Globus pallidus (tissue), 1 donor: ENCODE results near the gene PITX1.
A peak's percentile ranks its signal among the peaks of the same experiment; 100 is the strongest.
"Not testable (repeated sequence)": the region's sequence is repeated elsewhere in the genome, so short reads cannot be mapped to it uniquely, and the experiment has no call there.

Source experiments
- DNase-seq: peaks from one replicate; pipeline ENCODE4 v3.0.0-alpha.2; 2015; ENCODE audit warnings: low spot score

The PITX1 gene

DNA sequence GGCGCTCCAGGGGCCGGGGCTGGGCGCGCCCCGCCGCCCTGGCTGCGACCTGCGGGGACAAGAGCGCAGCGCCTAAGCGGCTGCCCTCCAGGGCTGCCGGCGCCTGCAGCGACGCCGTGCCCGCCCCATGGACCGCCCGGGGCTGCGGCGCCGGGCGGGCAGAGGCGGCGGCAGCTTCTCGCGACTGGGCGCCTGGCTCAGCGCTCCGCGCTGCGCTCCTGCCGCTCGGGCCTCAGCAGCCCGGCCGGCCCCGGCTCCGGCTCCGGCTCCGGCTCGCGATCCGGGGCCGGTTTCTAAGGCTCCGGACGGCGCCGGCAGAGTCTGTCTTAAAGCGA lies at the start of gene PITX1:
Gene PITX1, minus strand, starts transcription at position 328 of the 335 bp plus-strand sequence. CDS start 347 bp downstream, outside the sequence.
- DNase-seq = no peak

DNA sequence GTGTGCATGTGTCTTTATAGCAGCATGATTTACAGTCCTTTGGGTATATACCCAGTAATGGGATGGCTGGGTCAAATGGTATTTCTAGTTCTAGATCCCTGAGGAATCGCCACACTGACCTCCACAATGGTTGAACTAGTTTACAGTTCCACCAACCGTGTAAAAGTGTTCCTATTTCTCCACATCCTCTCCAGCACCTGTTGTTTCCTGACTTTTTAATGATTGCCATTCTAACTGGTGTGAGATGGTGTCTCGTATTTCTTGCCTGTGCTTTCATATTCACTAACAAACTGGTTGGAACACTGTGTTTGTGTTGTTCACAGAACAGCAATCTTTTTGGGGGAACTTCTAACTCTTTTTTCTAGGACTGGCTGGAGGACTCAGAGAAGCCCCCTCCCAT lies 49.3 kb upstream of the PITX1 start:
- not testable (repeated sequence) for DNase-seq

- DNase-seq = no peak
Measured at GRCh38 chr5:135081240-135081639, 47.2 kb upstream of the PITX1 start.

DNA sequence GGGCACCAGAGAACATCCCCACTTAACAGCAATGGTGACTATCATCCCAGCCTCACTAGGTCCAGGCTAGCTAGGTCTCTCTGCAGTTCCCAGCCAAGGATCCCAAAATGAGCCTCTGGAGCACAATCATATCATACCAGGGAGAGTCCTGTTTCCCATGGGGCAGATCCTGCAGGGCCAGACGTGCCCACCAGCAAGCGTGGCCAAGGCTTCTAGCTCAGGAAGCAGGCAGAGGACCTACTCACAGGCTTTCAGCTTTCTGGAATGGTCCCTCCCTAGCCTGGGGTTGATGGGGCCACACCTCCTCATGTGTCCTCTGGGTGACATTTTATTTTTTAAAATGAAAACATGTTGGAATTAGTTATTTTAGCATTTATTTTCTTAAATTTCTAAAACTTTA lies 45.7 kb upstream of the PITX1 start:
- no peak for DNase-seq

- DNase-seq = no peak
Measured at GRCh38 chr5:135079099-135079681, 45.2 kb upstream of the PITX1 start.

GRCh38 chr5:135076801-135077200 lies 42.8 kb upstream of the PITX1 start:
- DNase-seq = no peak

DNA sequence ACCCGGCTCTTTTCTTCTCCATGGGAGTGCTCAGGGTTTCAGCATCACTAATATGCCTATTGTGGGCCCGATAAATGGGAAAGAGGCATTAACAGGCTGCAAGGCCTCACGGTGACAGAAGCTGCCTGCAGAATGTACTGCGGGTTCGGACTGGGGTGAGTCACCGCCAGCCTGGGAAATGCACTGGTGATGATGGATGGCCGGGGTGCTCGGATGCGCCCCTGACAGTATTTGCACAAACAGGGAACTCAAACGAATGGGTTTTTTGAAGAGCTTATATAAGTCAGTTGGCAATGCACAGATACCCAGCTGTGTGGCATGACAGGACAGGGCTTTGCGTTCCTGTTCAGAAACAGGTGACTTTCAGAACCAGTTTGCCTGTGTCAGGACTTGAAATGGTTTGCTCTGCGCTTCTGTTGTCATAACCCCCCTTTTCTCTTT lies 42.0 kb upstream of the PITX1 start:
- DNase-seq = no peak

DNA sequence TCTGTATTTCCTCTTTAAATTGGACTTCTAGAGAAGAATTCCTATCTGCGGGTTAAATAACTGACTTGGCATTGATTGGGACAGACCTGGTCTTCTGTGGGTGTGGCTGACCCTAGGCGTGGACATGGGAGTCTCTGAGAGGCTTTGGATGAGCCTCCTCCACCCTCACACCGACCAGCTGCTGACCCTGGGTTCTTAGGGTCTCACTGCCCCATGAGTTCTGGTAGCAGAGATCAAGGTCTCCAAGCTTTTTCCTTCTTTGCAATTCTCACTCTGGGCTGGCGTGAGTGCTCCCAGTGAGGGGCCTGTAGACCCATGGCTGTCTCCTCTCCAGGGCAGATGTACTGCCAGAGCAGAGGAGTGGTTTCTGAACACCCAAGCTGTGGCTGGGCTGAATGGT lies 41.6 kb upstream of the PITX1 start:
- DNase-seq = no peak

GRCh38 chr5:135073761-135074345 lies 39.8 kb upstream of the PITX1 start:
- DNase-seq = no peak

DNA sequence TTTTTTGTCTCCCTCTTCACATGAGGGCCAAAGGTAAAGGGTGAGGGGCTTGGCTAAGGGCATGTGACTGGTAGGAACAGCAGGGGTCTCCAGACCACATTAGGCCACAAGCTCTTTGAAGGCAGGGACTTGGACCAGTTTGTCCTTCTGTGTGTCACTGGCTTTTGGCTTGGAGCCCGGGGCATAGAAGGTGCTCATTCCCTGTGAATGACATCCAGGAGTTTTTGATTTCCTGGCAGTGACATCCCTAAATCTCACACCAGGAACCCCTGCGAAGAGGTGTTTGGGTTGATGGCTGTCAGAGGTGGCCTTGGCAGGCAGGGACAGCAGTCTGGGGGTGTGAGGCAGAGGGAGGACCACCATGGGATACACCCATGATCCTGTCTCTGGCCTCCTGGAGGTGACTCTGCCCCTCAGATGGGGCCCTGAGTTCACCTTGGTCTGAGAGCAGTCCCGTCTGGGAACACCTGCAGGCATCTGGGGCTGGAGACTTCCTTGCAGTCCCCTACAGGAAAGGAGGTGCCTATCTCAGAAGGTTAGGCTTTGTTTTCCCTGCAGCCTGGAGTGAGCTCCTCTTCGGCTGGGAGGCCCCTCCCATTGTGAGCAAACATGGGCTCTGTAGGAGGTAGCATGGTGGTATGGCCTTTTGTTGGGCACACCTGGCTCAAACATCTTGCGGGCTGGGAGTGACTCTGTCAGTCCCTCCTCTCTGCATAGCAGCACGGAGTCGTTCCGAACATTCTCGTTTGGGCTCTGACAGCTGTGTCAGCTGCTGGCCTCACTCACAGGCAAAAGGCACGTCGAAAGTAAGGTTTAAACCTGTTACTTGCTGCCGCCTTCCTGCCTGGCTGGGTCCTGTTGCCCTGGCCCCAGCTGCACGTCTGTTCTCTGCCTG lies 38.6 kb upstream of the PITX1 start:
- DNase-seq = no peak

DNA sequence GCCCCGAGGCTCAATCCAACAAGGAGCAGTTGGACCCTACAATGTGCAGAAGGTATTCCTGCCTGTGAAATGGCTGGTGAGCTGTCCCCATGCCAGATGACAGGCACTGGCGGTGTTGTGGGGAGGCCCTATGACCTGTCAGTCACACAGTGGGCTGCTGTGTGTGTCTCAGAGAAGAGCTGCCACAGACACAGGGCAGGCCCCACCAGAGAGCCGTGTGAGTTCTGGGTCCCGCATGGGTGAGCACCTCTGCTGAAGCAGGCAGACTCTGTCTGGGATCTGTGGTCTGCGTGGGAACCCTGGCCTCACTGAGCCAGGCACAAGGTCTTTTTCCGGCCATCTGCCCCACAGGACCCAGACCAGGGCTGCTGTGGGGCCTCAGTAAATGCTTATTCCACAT lies 37.3 kb upstream of the PITX1 start:
- DNase-seq = no peak

- no peak for DNase-seq
Measured at GRCh38 chr5:135069895-135070657, 36.0 kb upstream of the PITX1 start.

DNA sequence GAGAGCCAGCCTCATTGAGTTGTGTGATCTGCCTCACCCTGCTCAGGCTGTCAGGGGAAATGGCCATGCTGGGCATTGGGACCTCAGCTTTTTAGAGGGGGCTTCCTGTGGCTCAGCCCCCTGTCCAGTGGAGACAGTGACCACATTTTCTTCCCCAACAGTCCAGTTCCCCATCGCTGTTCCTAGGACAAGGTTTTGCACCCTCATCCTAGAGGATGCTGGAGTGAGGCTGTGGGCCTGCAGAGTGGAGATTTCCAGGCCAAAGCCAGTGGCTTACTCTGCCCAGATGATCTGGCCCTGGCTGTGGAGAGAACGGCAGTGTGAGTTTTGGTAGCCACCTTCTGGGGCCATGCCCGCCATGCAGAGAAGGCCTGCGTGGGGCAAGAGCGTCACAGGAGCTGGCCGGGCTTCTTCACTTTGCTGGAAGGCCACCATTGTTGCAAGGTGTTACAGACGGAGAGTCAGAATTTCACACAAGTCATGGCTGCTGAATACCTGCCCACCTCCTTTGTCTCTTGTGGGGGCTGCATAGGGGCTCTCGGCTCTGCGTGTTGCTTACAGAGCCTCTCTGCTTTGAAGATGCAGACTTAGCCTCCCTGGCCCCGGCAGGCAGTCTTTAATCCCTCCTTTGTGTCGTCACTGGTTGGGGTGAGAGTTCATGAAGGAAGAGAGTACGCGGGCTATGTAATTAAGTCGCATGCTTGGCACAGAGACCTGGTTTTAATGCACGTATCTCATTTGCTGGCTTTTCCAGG lies 35.2 kb upstream of the PITX1 start:
- no peak for DNase-seq

DNA sequence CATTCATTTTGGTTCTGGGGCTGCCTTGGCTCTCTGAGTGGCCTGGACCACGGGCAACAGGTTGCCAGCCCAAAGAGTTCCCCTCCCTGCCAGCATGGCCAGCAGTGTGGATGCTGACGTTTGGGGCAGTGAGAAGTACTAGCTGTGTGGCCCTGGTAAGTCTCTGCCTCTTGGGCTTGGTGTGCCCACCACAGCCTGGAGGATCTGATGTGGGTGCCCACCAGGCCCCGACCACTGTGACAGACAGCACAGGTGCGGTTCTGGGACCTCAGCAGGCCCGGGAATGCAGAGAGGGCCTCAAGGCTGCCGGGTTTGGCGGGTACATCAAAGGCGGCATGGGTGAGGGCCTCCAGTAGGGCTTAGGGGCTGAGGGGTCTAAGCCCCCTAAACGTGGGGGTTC lies 33.6 kb upstream of the PITX1 start:
- DNase-seq = no peak

GRCh38 chr5:135066781-135067180 lies 32.8 kb upstream of the PITX1 start:
- DNase-seq = no peak

DNA sequence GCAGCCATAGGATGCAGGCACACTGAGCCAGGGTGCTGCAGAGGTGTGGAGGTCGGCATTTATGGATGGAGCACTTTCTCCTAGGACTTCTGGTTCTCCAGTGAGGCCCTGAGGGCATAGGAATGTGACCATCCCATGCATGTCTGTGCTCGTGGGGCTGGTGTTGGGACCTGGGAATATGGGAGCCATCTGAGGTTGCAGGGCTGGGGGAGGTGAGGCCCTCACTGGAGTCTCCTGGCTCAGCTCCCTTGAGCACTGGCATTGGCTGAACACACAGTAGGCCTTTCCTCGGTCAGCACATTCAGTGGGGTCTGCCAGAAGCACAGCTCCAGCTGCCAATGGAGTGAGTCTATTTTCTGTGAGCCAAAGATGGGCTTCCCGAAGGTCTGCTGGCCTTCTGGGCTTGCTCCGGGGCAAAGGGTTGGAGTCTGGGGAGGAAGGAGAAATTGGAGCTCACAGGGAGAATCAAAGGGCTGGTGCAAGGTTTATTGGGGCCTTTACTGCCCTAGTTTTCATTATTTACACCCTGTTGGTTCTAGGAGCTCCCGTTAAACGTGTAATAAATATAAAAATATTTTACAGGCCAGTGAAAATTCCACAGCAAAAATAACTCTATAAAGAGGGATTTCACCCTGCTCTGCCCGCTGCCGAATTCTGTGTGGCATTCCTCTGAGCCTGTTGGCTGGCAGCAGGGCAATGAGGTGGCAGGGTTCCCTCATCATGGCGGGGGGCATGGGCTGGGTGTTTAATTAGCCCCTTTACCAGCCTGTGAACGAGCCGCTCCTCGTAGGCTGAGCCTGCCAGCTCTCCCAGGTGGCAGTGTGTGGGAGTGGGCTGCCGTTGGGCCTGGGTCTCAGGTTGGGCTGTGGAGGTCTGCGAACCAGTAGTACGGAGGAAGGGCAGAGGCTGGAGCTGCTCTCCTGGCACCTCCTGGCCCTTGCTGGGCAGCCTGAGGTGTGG lies 31.6 kb upstream of the PITX1 start:
- DNase-seq = peak; percentile 2

DNA sequence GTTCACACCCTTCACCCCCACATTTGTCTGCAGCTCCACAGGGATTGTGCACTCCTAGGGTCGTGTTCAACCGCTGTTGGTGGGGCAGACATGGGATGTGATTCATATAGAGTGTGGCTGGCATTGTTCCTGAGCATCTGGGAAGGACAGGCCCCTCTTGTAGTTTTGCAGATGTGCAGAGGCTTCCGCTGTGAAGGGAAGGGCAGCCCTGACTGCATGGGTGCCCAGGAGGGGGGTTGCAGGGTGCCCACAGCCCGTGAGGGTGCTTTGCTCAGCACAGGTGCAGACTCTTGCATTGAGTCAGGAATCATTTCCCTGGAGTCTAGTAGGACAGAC lies 30.2 kb upstream of the PITX1 start:
- no peak for DNase-seq

GRCh38 chr5:135063511-135064234 lies 29.6 kb upstream of the PITX1 start:
- DNase-seq = no peak

DNA sequence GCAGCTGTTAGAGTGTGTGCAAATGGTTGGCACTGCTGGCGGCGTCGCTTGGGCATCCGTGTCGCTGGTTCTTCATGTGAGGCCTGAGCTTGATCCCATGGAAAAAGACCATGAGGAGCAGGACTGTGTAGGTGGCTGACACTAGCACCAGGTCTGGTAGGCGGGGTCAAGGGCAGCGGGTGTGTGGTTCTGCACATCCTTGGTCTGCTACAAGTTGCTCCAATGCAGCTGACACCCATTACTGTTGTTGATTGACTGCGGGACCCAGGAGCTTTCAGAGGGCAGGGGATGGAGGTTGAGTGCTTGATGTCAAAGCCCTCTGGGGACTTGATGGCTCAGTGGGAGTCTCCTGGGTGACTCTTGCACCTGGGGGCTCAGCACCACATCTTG lies 29.0 kb upstream of the PITX1 start:
- DNase-seq = no peak
